H1 (cell line): ENCODE results near the gene ECEL1. TPM values are rescaled to one million over a fixed set of nuclear protein-coding genes. Genes with fewer than 3 reads are reported as not detected.

Experiments used
- CTCF ChIA-PET: fragments of 300-600 bp; sonication (Branson Sonifier 250); formaldehyde crosslinking; loops from one replicate; lab custom pipeline; 2021; ENCODE audit not compliant: partially characterized antibody; lab: Charles Lee
- POLR2A ChIA-PET: fragments of 300-600 bp; sonication (Branson Sonifier 250); formaldehyde crosslinking; loops from one replicate; lab custom pipeline; 2021; ENCODE audit warnings: inconsistent platforms; ENCODE audit not compliant: partially characterized antibody; lab: Charles Lee
- DNase-seq, 2 experiments: peaks; one replicate each; pipeline versions ENCODE4 v3.0.0 to v3.0.0-alpha.2; 2010 to 2022; ENCODE audit warnings: low spot score in 2 of 2, low read depth in 1 of 2, mixed read lengths in 1 of 2
- FAIRE-seq: peaks from 2 replicates; lab custom pipeline; 2011; peaks lifted over from hg19 to GRCh38; lab: Jason Lieb, UNC
- H2AFZ ChIP-seq: 2 replicates; pipeline ENCODE4 v1.8.1; 2012; ENCODE audit warnings: low read length, inconsistent platforms
- H2AK5ac ChIP-seq: 2 replicates; pipeline ENCODE4 v1.6.1; 2013; ENCODE audit warnings: low read depth, low read length
- H2BK120ac ChIP-seq: replicated peaks from 2 replicates; pipeline ENCODE3; 2013; ENCODE audit warnings: low read depth, low read length, inconsistent platforms
- H2BK12ac ChIP-seq: 2 replicates; pipeline ENCODE4 v1.6.1; 2013; ENCODE audit warnings: low read depth, low read length
- H2BK15ac ChIP-seq: 2 replicates; pipeline ENCODE4 v1.6.1; 2013; ENCODE audit warnings: low read length
- H2BK20ac ChIP-seq: 2 replicates; pipeline ENCODE4 v1.6.1; 2013; ENCODE audit warnings: low read length
- H2BK5ac ChIP-seq: 2 replicates; pipeline ENCODE4 v1.6.1; 2013; ENCODE audit warnings: low read depth, low read length
- H3K14ac ChIP-seq: 2 replicates; pipeline ENCODE4 v1.6.1; 2013; ENCODE audit warnings: inconsistent platforms; ENCODE audit not compliant: insufficient read length
- H3K18ac ChIP-seq: 2 replicates; pipeline ENCODE4 v1.6.1; 2013; ENCODE audit warnings: low read length; ENCODE audit errors: extremely low read depth
- H3K23ac ChIP-seq: 2 replicates; pipeline ENCODE4 v1.6.1; 2013; ENCODE audit warnings: inconsistent platforms; ENCODE audit not compliant: insufficient read length
- H3K23me2 ChIP-seq: 2 replicates; pipeline ENCODE4 v1.6.1; 2013; ENCODE audit warnings: low read depth, low read length
- H3K27ac ChIP-seq: 2 replicates; pipeline ENCODE4 v1.6.1; 2011; ENCODE audit warnings: low read depth, low read length, inconsistent platforms
- H3K27me3 ChIP-seq, 4 experiments: replicated peaks in 1 of 4; 1 replicate in 1 of 4; 2 replicates in 3 of 4; pipeline versions ENCODE4 v1.6.1 to v1.8.1; 2011 to 2013; ENCODE audit warnings: low read length in 3 of 4, mild to moderate bottlenecking in 3 of 4, inconsistent platforms in 2 of 4, mixed read lengths in 2 of 4, moderate library complexity in 1 of 4; ENCODE audit not compliant: control insufficient read depth in 3 of 4, insufficient read depth in 3 of 4; ENCODE audit errors: extremely low read depth in 1 of 4
- H3K36me3 ChIP-seq, 4 experiments: 2 replicates each; pipeline versions ENCODE4 v1.6.1 to v1.8.1; 2011 to 2013; ENCODE audit warnings: mild to moderate bottlenecking in 4 of 4, low read length in 3 of 4, moderate library complexity in 2 of 4, control low read depth in 1 of 4, inconsistent platforms in 1 of 4; ENCODE audit not compliant: insufficient read depth in 4 of 4, control insufficient read depth in 2 of 4
- H3K4ac ChIP-seq: replicated peaks from 2 replicates; pipeline ENCODE3; 2013; ENCODE audit warnings: low read length, low read depth, mixed read lengths, inconsistent platforms; ENCODE audit not compliant: insufficient read length
- H3K4me1 ChIP-seq, 4 experiments: replicated peaks in 1 of 4; 1 replicate in 1 of 4; 2 replicates in 3 of 4; pipeline versions ENCODE4 v1.6.1 to v1.8.1; 2011 to 2013; ENCODE audit warnings: low read length in 3 of 4, inconsistent platforms in 2 of 4, mixed read lengths in 1 of 4; ENCODE audit not compliant: insufficient read depth in 4 of 4, control insufficient read depth in 3 of 4
- H3K4me2 ChIP-seq, 2 experiments: 2 replicates each; pipeline versions ENCODE4 v1.6.1 to v1.8.1; 2011 to 2013; ENCODE audit warnings: low read depth in 2 of 2, low read length in 2 of 2, control low read depth in 1 of 2, inconsistent platforms in 1 of 2, mild to moderate bottlenecking in 1 of 2; ENCODE audit not compliant: insufficient read depth in 1 of 2
- H3K4me3 ChIP-seq, 4 experiments: fragments of 200-600, 300-600 bp in 1 of 4; sonication (generic), shearing (Covaris generic), sonication (Bioruptor Twin) in 1 of 4; 2 replicates each; pipeline versions ENCODE4 v1.5.1 to v1.8.1; 2011 to 2016; ENCODE audit warnings: low read length in 4 of 4, low read depth in 3 of 4, control low read depth in 2 of 4, inconsistent platforms in 2 of 4, mild to moderate bottlenecking in 2 of 4, mixed read lengths in 1 of 4, moderate library complexity in 1 of 4; ENCODE audit not compliant: insufficient read depth in 2 of 4; ENCODE audit errors: extremely low read depth in 1 of 4
- H3K56ac ChIP-seq: replicated peaks from 2 replicates; pipeline ENCODE3; 2013; ENCODE audit warnings: low read depth, mild to moderate bottlenecking, mixed read lengths, low read length, inconsistent platforms; ENCODE audit not compliant: insufficient read length
- H3K79me1 ChIP-seq: 2 replicates; pipeline ENCODE4 v1.6.1; 2013; ENCODE audit warnings: low read depth, low read length, control low read depth
- H3K79me2 ChIP-seq, 2 experiments: 2 replicates each; pipeline versions ENCODE4 v1.6.1 to v1.8.1; 2012 to 2013; ENCODE audit warnings: low read length in 2 of 2, mild to moderate bottlenecking in 2 of 2, inconsistent platforms in 1 of 2; ENCODE audit not compliant: insufficient read depth in 2 of 2, control insufficient read depth in 1 of 2
- H3K9ac ChIP-seq, 4 experiments: replicated peaks in 1 of 4; 1 replicate in 1 of 4; 2 replicates in 3 of 4; pipeline versions ENCODE4 v1.6.1 to v1.8.1; 2011 to 2013; ENCODE audit warnings: low read depth in 3 of 4, low read length in 3 of 4, control low read depth in 2 of 4, mild to moderate bottlenecking in 2 of 4, moderate library complexity in 2 of 4, inconsistent platforms in 1 of 4; ENCODE audit errors: extremely low read depth in 1 of 4
- H3K9me3 ChIP-seq, 2 experiments: 2 replicates each; pipeline versions ENCODE4 v1.6.1 to v1.8.1; 2012 to 2013; ENCODE audit warnings: mild to moderate bottlenecking in 2 of 2, moderate library complexity in 2 of 2, control low read depth in 1 of 2, inconsistent platforms in 1 of 2, low read depth in 1 of 2, low read length in 1 of 2, mixed read lengths in 1 of 2; ENCODE audit not compliant: insufficient read depth in 2 of 2
- H4K20me1 ChIP-seq, 2 experiments: replicated peaks in 1 of 2; 2 replicates each; pipeline versions ENCODE3 to v1.8.1; 2011 to 2013; ENCODE audit warnings: inconsistent platforms in 2 of 2, low read length in 2 of 2, mild to moderate bottlenecking in 1 of 2; ENCODE audit not compliant: insufficient read depth in 2 of 2, control insufficient read depth in 1 of 2
- H4K5ac ChIP-seq: 2 replicates; pipeline ENCODE4 v1.6.1; 2013; ENCODE audit warnings: low read length, low read depth, mixed read lengths, inconsistent platforms; ENCODE audit not compliant: insufficient read length
- H4K8ac ChIP-seq: 2 replicates; pipeline ENCODE4 v1.8.0; 2013; ENCODE audit warnings: mild to moderate bottlenecking, moderate library complexity, low read length, inconsistent platforms; ENCODE audit not compliant: insufficient read depth; ENCODE audit errors: extremely low read depth
- H4K91ac ChIP-seq: replicated peaks from 2 replicates; pipeline ENCODE3; 2013; ENCODE audit warnings: low read length, mixed read lengths, inconsistent platforms; ENCODE audit not compliant: insufficient read length
- CBX8 ChIP-seq: fragments of 300-800, 300-1000 bp; sonication (generic); IDR thresholded peaks from 2 replicates; pipeline ENCODE4 v1.7.1; 2016; ENCODE audit warnings: low read depth, low read length, borderline replicate concordance
- JUN ChIP-seq: IDR thresholded peaks from 2 replicates; pipeline ENCODE4 v1.6.1; 2011; ENCODE audit warnings: low read depth, mild to moderate bottlenecking, improper control_type of control experiment, low read length
- POU5F1 ChIP-seq: IDR thresholded peaks from 2 replicates; pipeline ENCODE4 v1.6.1; 2011; ENCODE audit warnings: low read depth, mild to moderate bottlenecking, low read length, moderate library complexity
- WGBS, 2 experiments: shearing (Covaris generic) in 1 of 2; methylation state at CpG; one replicate each; pipeline versions ENCODE4 v1.1.6 to v1.1.7; 2013 to 2015; ENCODE audit warnings: low lambda C conversion rate in 2 of 2, mixed read lengths in 2 of 2, inconsistent platforms in 1 of 2, low coverage in 1 of 2, missing lambda C conversion rate in 1 of 2; ENCODE audit not compliant: insufficient replicate concordance in 2 of 2, insufficient coverage in 1 of 2, insufficient read length in 1 of 2; ENCODE audit errors: extremely low coverage in 1 of 2, missing lambda C conversion rate in 1 of 2; 5-methylcytosine and 5-hydroxymethylcytosine counted together
- polyA plus RNA-seq, 7 experiments: library from polyadenylated mRNA; depleted of rRNA in 3 of 7; stranded (reverse) in 5 of 7; unstranded in 2 of 7; fragments of >200 nt in 5 of 7; fragments of 200-250 nt in 2 of 7; gene quantifications; 1 replicate in 5 of 7; 2 replicates in 1 of 7; 4 replicates in 1 of 7; pipeline versions ENCODE4 v1.2.1 to v1.2.3, GENCODE V29; 2011 to 2013; ENCODE audit warnings: missing spikeins in 2 of 7, mixed read lengths in 2 of 7
- total RNA-seq: library from RNA; stranded (reverse); fragmentation: NEBNext Ultra II Directional; extraction: Animal tissue kit (Norgen Biotek cat#: 25700); gene quantifications from 2 replicates; pipeline ENCODE4 v1.2.1, GENCODE V29; 2021

The ECEL1 gene
- total and polyA plus RNA-seq, 2 of the 8 experiments (the other 6 are each of a cell fraction or from before 2014, with no cell fraction given), result 7.7 to 20.2 TPM

- POLR2A ChIA-PET, result interaction anchor here (0.6 to 1.8 kb wide), 8 partner anchors 10 to 61 kb away, joined by 3 to 11 read pairs (median 4); no protein-coding TSS in a partner anchor
- Histone ChIP-seq H4K5ac (no peak overlapping the region), H2BK12ac (peak overlapping the region; percentile 87; the same call in 1 of the 2 replicates), H3K4ac (no peak overlapping the region), H3K79me1 (no peaks in the 10 kb centered on the region), H3K4me2 (no peak overlapping the region), H2AK5ac (no peak overlapping the region), H3K23me2 (no peaks in the 10 kb centered on the region), H4K8ac (peak overlapping the region; percentile 89; the same call in 1 of the 2 replicates), H3K4me3 (no peak overlapping the region), H3K9me3 (no peaks in the 10 kb centered on the region), H2BK5ac (peak overlapping the region; percentile 66; the same call in 1 of the 2 replicates), H3K9ac (no peak overlapping the region), H3K4me1 (peaks cover 0 to 11% (median 8%) of the 10 kb centered on the region in 4 experiments; a peak in 6 of 7 replicates), H3K79me2 (no peaks in the 10 kb centered on the region), H4K20me1 (no peaks in the 10 kb centered on the region), H3K56ac (no peak overlapping the region), H2BK20ac (peak overlapping the region; percentile 90; the same call in 1 of the 2 replicates), H3K27ac (no peak overlapping the region), H2AFZ (no peak overlapping the region), H2BK15ac (peak overlapping the region; percentile 36; the same call in 1 of the 2 replicates), H3K14ac (no peak overlapping the region), H3K23ac (no peak overlapping the region), H3K27me3 (peaks cover 0 to 2% (median 0%) of the 10 kb centered on the region in 4 experiments; a peak in 2 of 7 replicates), H4K91ac (peak overlapping the region; percentile 81), H3K36me3 (no peaks in the 10 kb centered on the region), H2BK120ac (no peak overlapping the region), H3K18ac (no peak overlapping the region; the same call in 1 of the 2 replicates)
- DNase-seq (no peak), FAIRE-seq (no peak)
- CTCF ChIA-PET, result interaction anchor here (0.7 to 6.8 kb wide), 36 partner anchors 9 to 534 kb away, joined by 3 to 82 read pairs (median 5); partner anchors contain the start of gene PRSS56
- 95% methylated on average over 12 of the region's 12 CpGs; no CpG with 5 or more reads in 1 of the 2 experiments for WGBS, 2 experiments
- TF ChIP-seq POU5F1, result no peak
- no peak for TF ChIP-seq JUN
- TF ChIP-seq CBX8, result no peak
Measured at GRCh38 chr2:232434563-232435374, 52.9 kb downstream of the ECEL1 start.
